Measurements from ENCODE around the gene WFDC9.
"Not testable (repeated sequence)": the region's sequence is repeated elsewhere in the genome, so short reads cannot be mapped to it uniquely, and the experiment has no call there.

DNA sequence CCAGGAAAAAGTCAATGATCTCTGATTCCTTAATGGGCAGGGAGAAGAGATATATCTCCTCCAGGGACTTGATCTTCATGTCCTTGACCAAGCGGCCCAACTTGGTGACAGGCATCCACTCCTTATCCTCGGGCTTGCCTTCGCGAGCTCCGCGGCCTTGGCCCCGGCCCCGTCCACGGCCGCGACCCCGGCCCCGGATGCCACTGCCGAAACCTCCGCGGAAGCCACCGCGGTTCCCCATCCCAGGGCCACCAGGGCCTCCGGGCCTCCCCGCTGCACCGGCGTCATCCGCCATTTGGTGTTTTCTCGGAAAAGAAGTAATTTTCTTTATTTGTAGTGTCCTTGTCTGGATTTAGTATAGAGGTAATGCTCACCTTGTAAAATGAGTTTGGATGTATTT, 10.0 kb upstream of the WFDC9 start:
- not testable (repeated sequence) for TF ChIP-seq REST (IDR thresholded peaks at IDR 0.05; ENCODE audit: insufficient replicate concordance, low read depth); CTCF (IDR thresholded peaks at IDR 0.05; ENCODE audit: insufficient read depth, low read length); POLR2AphosphoS5 (IDR thresholded peaks at IDR 0.05; ENCODE audit: low read depth); SPI1 (IDR thresholded peaks at IDR 0.05; ENCODE audit: borderline replicate concordance, low read depth); GABPA (IDR thresholded peaks at IDR 0.05; ENCODE audit: low read depth)
